ENCODE data around the gene UBE3B. TPM values are rescaled to one million over a fixed set of nuclear protein-coding genes. Genes with fewer than 3 reads are reported as not detected.
A peak's percentile ranks its signal among the peaks of the same experiment; 100 is the strongest.
"Not testable (repeated sequence)": the region's sequence is repeated elsewhere in the genome, so short reads cannot be mapped to it uniquely, and the experiment has no call there.

Gene UBE3B
- total RNA-seq (10 to 100 TPM; 38.7 to 58.9 TPM), polyA plus RNA-seq (10 to 100 TPM in 1 of 2 donors, 1 to 10 TPM in 1; 10.0 to 15.0 TPM)
- long read RNA-seq, donor 1, full-length matches to known transcripts = 4 of 4 reads
- long read RNA-seq, donor 1, partial matches to known transcripts = 0 of 4 reads
- long read RNA-seq, donor 1, other reads (novel, unspliced or antisense) = 0 of 4 reads
- long read RNA-seq, donor 2, partial matches to known transcripts = 0 of 1 reads
- long read RNA-seq, donor 2, other reads (novel, unspliced or antisense) = 0 of 1 reads
- long read RNA-seq, donor 3 = 0 reads
- long read RNA-seq, donor 4 = 0 reads
- long read RNA-seq, donor 5, full-length matches to known transcripts = 2 of 2 reads
- long read RNA-seq, donor 5, partial matches to known transcripts = 0 of 2 reads
- long read RNA-seq, donor 5, other reads (novel, unspliced or antisense) = 0 of 2 reads

GRCh38 chr12:109477185-109477962, at the start of gene UBE3B, which contains the start of gene KCTD10:
Gene UBE3B (plus strand): TSS chr12:109477634. CDS start chr12:109483552, 5,918 bp downstream.
Gene KCTD10 (minus strand): TSS chr12:109477300. CDS start chr12:109477262, 38 bp downstream.
- peak; percentile 98 for ATAC-seq (ENCODE audit: insufficient read depth, low FRiP score)
- Histone ChIP-seq H3K9me3 (ENCODE audit: control insufficient read depth in 4 of 4, insufficient read depth in 3 of 4, low read length in 3 of 4) (no peaks in the 10 kb centered on the region), H3K9ac (ENCODE audit: insufficient read depth in 1 of 2, low read length in 2 of 2) (peak within 1 kb of the TSS; percentile 63 to 98), H3K27me3 (ENCODE audit: control insufficient read depth in 3 of 3, insufficient read depth in 3 of 3, low read length in 2 of 3) (no peaks in the 10 kb centered on the region), H3K27ac (ENCODE audit: low read depth in 1 of 2, low read length in 1 of 2) (peak within 1 kb of the TSS; percentile 97), H3K36me3 (ENCODE audit: control insufficient read depth in 4 of 4, insufficient read depth in 4 of 4, low read length in 4 of 4) (peaks cover 0 to 3% (median 1%) of the 10 kb centered on the region in 4 donors), H3K4me3 (peak within 1 kb of the TSS; percentile 86), H3K4me1 (ENCODE audit: control insufficient read depth in 5 of 5, insufficient read depth in 5 of 5, low read length in 5 of 5) (peaks cover 8 to 28% (median 13%) of the 10 kb centered on the region in 5 donors)
- TF ChIP-seq CTCF (IDR thresholded peaks at IDR 0.05; ENCODE audit: control extremely low read depth, extremely low read depth) = no peak
- 0% methylated on average over 54 of the region's 54 CpGs for WGBS, 2 donors
- DNase-seq = peak; percentile 92 to 95 (median 94)

GRCh38 chr12:109428037-109428629, 49.3 kb upstream of the UBE3B start:
- Histone ChIP-seq H3K4me1 (ENCODE audit: control insufficient read depth in 5 of 5, insufficient read depth in 5 of 5, low read length in 5 of 5) (peaks cover 0 to 3% (median 0%) of the 10 kb centered on the region in 5 donors), H3K27ac (ENCODE audit: low read depth in 1 of 2, low read length in 1 of 2) (no peak overlapping the region), H3K9ac (ENCODE audit: insufficient read depth in 1 of 2, low read length in 2 of 2) (no peak overlapping the region), H3K36me3 (ENCODE audit: control insufficient read depth in 4 of 4, insufficient read depth in 4 of 4, low read length in 4 of 4) (no peaks in the 10 kb centered on the region), H3K4me3 (no peak overlapping the region), H3K9me3 (ENCODE audit: control insufficient read depth in 4 of 4, insufficient read depth in 3 of 4, low read length in 3 of 4) (no peaks in the 10 kb centered on the region), H3K27me3 (ENCODE audit: control insufficient read depth in 3 of 3, insufficient read depth in 3 of 3, low read length in 2 of 3) (peaks cover 0 to 2% (median 0%) of the 10 kb centered on the region in 3 donors)
- TF ChIP-seq CTCF (IDR thresholded peaks at IDR 0.05; ENCODE audit: control extremely low read depth, extremely low read depth) = peak; percentile 90
- WGBS, 2 donors = 24 to 26% methylated on average over 8 of the region's 8 CpGs
- ATAC-seq (ENCODE audit: insufficient read depth, low FRiP score) (peak; percentile 90), DNase-seq (peak; percentile 80 to 86 (median 84))

GRCh38 chr12:109428804-109429203, 48.6 kb upstream of the UBE3B start:
- H3K4me1 ChIP-seq (ENCODE audit: control insufficient read depth in 5 of 5, insufficient read depth in 5 of 5, low read length in 5 of 5); H3K27me3 ChIP-seq (ENCODE audit: control insufficient read depth in 3 of 3, insufficient read depth in 3 of 3, low read length in 2 of 3); H3K36me3 ChIP-seq (ENCODE audit: control insufficient read depth in 4 of 4, insufficient read depth in 4 of 4, low read length in 4 of 4); DNase-seq; H3K27ac ChIP-seq (ENCODE audit: low read depth in 1 of 2, low read length in 1 of 2); H3K4me3 ChIP-seq; ATAC-seq (ENCODE audit: insufficient read depth, low FRiP score); H3K9me3 ChIP-seq (ENCODE audit: control insufficient read depth in 4 of 4, insufficient read depth in 3 of 4, low read length in 3 of 4); H3K9ac ChIP-seq (ENCODE audit: insufficient read depth in 1 of 2, low read length in 2 of 2): not testable (repeated sequence)
- WGBS, 2 donors = 89% methylated on average over 3 of the region's 3 CpGs
